GM18502 (cell line): ENCODE measurements around the gene GULP1.
"Not testable (repeated sequence)": the region's sequence is repeated elsewhere in the genome, so short reads cannot be mapped to it uniquely, and the experiment has no call there.

ENCODE experiments used
- ATAC-seq: cut with Tn5 transposase; IDR thresholded peaks from one replicate; pipeline ENCODE4 v1.9.1; 2021; ENCODE audit warnings: mild to moderate bottlenecking; ENCODE audit not compliant: unreplicated experiment, poor library complexity

GULP1 gene

GRCh38 chr2:188512456-188512855, 220.8 kb downstream of the GULP1 start:
- peak; percentile 68 for ATAC-seq

DNA sequence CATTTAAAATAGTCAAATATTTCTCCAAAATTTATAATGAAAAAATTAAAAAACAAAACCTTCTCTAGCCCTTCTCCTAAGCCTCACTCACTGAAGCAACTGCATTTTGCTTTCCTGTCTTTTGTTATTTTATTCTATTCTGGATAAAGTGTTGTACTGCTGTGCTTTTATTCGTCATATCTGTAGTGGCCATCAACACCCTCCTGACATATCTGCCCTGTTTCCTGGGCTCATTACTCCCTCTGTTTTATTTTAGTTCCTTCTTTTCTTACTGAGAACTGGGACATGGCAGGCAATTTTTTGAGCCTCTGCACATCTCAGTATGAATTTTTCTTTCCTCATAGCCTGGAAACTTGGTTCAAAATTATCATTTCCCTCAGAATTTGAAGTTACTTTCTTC, 224.2 kb downstream of the GULP1 start:
- ATAC-seq, result no peak

- no peak for ATAC-seq
Measured at GRCh38 chr2:188517549-188518215, 226.0 kb downstream of the GULP1 start.

- no peak for ATAC-seq
Measured at GRCh38 chr2:188518381-188518780, 226.7 kb downstream of the GULP1 start.

- ATAC-seq, result no peak
Measured at GRCh38 chr2:188519136-188519535, 227.5 kb downstream of the GULP1 start.

DNA sequence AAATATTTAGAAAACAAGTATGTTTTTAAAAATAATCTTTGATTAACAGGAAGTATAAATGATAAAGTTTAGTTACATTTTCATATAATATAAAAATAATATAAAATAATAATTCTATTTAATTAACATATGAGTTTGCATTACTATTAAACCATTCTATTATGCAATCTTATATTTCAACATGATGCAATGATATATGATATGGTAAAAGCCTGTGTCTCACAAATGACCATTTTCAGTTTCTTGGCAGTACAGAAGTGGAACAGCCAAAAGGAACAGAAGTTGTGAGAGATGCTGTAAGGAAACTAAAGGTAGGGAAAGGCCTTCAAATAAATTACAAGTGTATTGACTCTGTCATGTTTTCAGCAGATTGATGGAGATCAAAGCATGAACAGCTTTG, 230.8 kb downstream of the GULP1 start:
- no peak for ATAC-seq

DNA sequence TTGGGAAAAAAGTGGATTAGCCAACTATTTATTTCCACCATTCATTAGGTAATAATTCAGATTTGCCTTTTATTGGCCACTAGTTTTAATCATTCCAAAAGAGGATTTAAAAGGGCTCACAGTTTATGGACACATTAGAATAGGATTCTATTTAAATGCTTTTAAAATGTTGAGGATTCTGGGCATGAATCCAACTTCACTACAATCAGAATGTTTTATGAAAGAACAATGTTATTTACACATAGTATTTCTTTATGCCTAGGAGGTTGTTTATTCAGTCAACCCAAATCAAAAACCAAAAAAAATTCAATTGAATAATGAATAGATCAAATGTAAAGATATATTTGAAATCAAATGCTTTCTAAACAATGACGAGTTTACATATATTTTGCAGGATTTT, 232.2 kb downstream of the GULP1 start:
- no peak for ATAC-seq

DNA sequence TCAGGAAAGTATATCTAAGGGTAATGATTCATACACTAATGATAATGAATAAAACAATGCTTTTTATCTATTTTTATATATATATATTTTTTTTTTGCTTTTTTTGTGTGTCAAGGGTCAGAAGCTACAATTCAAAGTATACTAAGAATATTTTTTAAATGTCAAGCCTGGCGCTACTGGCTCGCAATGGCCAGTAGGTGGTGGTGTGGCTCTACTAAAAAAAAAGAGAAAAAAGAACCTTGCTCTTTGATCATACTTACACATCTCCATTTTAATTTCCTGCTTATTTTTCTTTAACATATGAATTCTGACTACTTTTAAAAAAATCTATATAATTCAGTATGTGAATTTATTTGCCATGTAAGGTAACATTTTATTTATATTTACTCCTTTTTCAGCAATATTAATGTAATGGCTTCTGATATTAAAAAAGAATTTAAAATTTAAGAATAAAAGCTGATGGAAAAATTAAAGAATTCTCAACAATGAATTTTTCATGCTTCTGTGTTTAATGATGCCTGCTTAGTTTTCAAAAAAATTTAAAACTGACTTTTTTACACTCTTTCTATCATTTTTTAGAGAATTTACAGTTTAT, 232.9 kb downstream of the GULP1 start:
- ATAC-seq, result peak; percentile 86

DNA sequence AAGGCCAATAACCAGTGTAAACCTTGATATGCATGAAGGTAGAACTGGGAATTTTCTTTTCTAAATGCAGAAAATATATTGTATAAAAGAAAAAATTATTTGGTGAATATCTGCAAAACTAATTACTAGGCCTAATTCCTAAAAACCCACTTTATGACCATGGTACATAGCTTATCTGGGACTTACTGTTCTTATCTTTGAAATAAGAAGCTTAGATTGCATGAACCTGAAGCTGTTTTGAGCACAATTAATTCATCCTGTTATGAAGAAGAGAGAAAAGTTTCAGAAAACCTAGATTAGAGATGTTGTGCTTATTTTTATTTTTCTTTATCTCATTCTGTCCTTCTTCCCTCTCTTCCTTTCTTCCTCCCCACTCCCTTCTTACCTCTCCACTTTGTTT, 235.0 kb downstream of the GULP1 start:
- no peak for ATAC-seq

GRCh38 chr2:188527141-188527540, 235.5 kb downstream of the GULP1 start:
- no peak for ATAC-seq

DNA sequence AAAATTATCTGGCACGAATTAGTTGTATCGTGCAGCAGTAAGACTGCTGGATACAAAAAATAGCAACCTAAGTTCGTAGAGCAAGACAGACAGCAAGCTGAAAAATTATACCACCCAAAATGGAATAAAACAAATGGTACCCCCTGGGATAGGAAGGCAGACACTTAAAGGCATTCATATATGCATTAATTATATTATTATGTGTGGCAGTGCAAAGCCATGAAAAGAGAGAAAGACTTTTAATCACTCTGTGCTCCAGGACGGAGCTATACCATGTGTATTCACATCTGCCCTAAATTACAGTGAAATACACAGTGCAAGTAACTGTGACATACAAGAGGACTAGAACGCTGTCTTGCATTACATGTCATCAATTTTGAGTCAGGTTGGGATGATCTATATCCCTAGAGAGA, 235.9 kb downstream of the GULP1 start:
- ATAC-seq, result no peak

GRCh38 chr2:188529710-188530109, 238.0 kb downstream of the GULP1 start:
- ATAC-seq, result no peak

GRCh38 chr2:188534875-188535274, 243.2 kb downstream of the GULP1 start:
- ATAC-seq, result no peak

DNA sequence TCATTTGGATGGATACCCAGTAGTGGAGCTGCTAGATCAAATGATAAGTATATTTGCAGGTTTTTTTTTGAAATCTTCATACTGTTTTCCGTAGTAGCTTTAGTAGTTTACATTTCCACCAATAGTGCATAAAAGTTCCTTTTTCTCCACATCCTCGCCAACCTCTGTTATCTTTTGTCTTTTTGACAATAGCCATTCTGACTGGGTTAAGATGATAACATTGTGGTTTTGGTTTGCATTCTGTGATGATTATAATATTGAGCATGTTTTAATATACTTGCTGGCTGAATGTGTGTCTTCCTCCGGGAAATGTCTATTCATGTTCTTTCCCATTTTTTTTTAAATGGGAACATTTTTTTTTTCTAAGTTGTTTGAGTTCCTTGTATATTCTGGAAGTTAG, 260.0 kb downstream of the GULP1 start:
- no peak for ATAC-seq

GRCh38 chr2:188557081-188557480, 265.4 kb downstream of the GULP1 start:
- no peak for ATAC-seq

GRCh38 chr2:188559455-188559854, 267.8 kb downstream of the GULP1 start:
- not testable (repeated sequence) for ATAC-seq

- ATAC-seq, result no peak
Measured at GRCh38 chr2:188561473-188561979, 269.9 kb downstream of the GULP1 start.

DNA sequence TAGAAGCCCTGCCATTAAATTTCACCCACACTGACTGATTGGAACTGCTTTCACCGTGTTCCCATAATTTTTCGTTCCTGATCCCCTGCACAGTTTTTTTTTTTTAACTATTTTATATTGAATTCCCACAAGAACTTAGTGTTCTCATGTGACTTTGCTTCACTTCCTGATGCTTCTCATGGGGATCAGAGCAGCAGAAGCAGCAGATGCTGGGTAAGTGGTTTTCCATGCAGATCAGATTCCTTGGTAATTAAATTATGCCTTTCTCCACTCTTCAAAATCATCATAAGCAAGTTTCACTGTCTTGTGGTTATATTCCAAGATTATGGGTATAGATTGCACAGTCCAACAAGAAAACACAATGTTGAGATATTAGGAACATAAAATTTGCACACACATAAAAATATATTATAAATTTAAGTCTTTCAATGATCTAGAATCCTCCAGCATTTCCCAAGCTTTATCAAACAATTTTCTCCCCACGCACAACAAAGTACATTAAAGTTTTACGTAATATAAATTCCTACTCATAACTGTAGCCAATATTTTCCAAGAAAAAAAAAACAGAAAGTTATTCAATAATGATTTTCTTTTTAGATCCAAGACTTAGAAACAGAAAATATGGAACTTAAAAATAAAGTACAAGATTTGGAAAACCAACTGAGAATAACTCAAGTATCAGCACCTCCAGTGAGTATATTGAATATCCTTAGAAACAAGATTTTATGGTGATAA, 277.9 kb downstream of the GULP1 start:
- no peak for ATAC-seq

DNA sequence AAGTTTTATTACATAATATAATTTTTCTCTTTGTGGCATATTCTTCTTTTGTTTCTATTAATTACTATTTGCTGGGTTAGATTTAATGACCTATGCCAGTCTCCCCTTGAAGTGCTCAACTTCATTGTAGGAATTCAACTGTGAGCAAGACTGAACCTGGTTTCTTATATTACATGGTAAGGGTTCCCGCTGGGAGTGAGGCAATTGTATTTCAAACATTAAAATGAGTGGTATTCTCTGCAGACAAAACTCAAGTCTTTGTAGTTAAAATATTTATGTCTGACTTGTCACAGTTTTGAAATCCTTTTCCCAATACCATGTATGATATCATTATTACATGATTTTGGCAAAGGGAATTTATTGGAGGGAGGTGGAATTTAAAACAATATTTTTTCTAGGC, 278.7 kb downstream of the GULP1 start:
- ATAC-seq, result no peak

GRCh38 chr2:188571543-188572303, 280.0 kb downstream of the GULP1 start:
- ATAC-seq, result no peak

DNA sequence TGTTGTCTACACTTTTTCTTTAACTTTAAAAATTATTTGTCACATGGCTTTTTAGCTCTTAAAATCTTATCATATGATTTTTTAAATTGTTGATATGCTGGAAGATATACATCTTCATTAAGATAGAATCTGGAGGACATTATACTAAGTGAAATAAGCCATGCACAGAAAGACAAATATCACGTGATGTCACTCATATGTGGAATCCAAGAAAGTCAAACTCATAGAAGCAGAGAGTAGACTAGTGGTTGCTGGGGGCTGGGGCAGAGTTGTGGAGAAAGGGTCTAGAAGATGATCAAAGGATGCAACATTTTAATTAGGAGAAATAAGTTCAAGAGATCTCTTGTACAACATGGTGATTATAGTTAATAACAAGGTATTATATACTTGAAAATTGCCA, 280.9 kb downstream of the GULP1 start:
- no peak for ATAC-seq
